Vagina (tissue), 2 donors: ENCODE results near the gene INPP4A.

Experiments
- POLR2A ChIP-seq, 2 donors: fragments of 450-650 bp; IDR thresholded peaks; one replicate each; pipeline ENCODE4 v1.6.1; 2017; ENCODE audit warnings: antibody characterized with exemption in 2 of 2, mild to moderate bottlenecking in 2 of 2, moderate library complexity in 2 of 2
- POLR2AphosphoS5 ChIP-seq, 2 donors: sonication (generic); formaldehyde crosslinking; IDR thresholded peaks; one replicate each; pipeline ENCODE4 v1.9.0; 2017; ENCODE audit warnings: antibody characterized with exemption in 2 of 2, mild to moderate bottlenecking in 2 of 2, low read depth in 1 of 2; ENCODE audit not compliant: insufficient read depth in 1 of 2
- TF ChIP-seq, protein P1 (sequence below), 3 experiments: fragments of 450-650 bp in 2 of 3; fragments of 200-600 bp in 1 of 3; sonication (generic) in 1 of 3; IDR thresholded peaks; one replicate each; pipeline ENCODE4 v1.5.1; 2017 to 2019; ENCODE audit warnings: antibody characterized with exemption in 3 of 3, mild to moderate bottlenecking in 2 of 3, moderate library complexity in 2 of 3

DNA sequence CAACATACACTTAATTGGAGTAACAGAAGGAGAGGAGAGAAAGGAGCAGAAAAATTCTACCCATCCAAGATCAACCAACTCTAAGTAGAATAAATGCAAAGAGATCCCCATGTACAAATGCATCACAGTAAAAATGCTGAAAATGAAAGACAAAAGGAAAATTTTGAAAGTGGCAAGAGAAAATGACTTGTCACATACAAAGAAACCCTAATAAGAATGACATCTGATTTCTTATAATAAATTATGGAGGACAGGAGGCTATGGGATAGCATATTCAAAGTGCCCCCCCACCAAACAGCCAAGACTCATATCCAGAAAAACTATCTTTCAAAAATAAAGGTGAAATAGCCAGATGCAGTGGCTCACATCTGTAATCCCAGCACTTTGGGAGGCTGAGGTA is 22.2 kb upstream of the INPP4A start:
- no peak for TF ChIP-seq POLR2AphosphoS5 (IDR thresholded peaks at IDR 0.05; ENCODE audit: insufficient read depth in 1 of 2, low read depth in 1 of 2)
- TF ChIP-seq, protein P1, sequence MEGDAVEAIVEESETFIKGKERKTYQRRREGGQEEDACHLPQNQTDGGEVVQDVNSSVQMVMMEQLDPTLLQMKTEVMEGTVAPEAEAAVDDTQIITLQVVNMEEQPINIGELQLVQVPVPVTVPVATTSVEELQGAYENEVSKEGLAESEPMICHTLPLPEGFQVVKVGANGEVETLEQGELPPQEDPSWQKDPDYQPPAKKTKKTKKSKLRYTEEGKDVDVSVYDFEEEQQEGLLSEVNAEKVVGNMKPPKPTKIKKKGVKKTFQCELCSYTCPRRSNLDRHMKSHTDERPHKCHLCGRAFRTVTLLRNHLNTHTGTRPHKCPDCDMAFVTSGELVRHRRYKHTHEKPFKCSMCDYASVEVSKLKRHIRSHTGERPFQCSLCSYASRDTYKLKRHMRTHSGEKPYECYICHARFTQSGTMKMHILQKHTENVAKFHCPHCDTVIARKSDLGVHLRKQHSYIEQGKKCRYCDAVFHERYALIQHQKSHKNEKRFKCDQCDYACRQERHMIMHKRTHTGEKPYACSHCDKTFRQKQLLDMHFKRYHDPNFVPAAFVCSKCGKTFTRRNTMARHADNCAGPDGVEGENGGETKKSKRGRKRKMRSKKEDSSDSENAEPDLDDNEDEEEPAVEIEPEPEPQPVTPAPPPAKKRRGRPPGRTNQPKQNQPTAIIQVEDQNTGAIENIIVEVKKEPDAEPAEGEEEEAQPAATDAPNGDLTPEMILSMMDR (IDR thresholded peaks at IDR 0.05) = no peak
- no peak for TF ChIP-seq POLR2A (IDR thresholded peaks at IDR 0.05)
